ENCODE data around the gene INTS11.

INTS11 gene

DNA sequence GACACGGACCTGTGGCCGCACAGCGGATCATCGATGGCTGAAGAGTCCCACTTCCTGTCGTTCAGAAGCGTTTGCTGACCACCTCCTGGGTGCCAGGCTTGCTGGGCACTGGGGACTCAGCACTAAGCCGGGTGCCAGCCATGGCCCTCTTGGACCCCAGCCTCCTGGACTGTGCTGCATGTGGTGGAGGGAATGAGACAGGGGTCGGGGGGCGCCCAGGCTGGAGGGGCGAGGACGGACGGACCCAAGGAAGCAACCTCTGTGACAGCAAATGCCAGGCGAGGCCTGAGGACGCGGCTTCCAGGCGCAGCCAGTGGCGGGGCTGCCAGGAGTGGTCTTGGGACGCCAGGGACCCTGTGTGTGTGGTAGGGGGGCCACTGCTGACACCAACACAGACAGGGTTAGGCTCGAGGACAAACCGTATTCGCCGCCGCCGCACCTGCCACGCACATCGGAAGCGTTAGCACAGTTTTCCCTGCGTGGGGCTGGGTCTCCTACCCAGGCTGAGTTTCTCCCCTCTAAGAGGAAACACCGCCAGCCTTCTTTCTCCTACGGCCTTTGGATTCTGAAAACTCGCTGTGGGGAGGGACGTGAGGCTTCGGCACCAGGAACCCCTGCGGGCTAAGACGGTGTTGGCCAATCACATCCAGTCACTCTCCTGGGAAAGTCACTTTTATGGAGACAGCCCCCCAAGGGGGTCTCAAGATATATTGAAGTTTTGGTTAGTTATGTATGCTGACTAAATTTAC lies 36.9 kb upstream of the INTS11 start:
- no peak for DNase-seq (ENCODE audit: low spot score in 2 of 2)
- no peaks in the 10 kb centered on the region for H3K27me3 ChIP-seq (ENCODE audit: low read depth)
- in situ Hi-C loops (cut with MboI; ENCODE audit: low sequenced_read_pairs): no loop called here
- H3K4me3 ChIP-seq: no peak overlapping the region
- peaks cover 4% of the 10 kb centered on the region; the same call in 1 of the 2 replicates for H3K9me3 ChIP-seq
- no peaks in the 10 kb centered on the region for H3K36me3 ChIP-seq (replicated peaks)
- H3K4me1 ChIP-seq: no peaks in the 10 kb centered on the region

DNA sequence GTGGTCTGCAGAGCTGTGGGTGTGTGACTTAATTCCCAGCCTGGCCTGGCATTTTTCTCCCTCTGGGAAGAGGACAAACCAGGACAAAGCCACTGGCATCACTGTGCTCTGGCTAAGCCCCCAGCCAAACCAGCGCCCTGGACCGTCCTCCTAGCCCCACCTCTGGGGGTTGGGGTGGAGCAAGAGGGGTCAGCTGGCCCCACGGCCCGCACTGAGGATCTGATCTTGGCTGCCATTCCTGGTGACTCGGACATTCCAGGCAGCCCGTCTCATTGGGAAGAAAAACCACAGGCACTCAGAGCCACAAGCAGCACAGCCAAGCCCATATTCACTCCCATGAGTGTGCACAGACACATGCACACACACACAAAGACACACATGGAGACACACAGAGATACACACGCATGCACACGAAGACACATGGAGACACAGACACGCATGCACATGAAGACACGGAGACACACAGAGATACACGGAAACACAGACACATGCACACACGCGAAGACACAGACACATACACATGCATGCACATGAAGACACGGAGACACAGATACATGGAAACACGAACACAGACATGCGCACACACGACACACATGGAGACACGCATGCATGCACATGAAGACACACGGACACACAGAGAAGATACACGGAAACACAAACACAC lies 36.2 kb upstream of the INTS11 start:
- Histone ChIP-seq H3K36me3 (replicated peaks) (no peaks in the 10 kb centered on the region), H3K4me3 (no peak overlapping the region), H3K4me1 (no peaks in the 10 kb centered on the region), H3K9me3 (no peaks in the 10 kb centered on the region), H3K27me3 (ENCODE audit: low read depth) (no peaks in the 10 kb centered on the region)
- in situ Hi-C loops (cut with MboI; ENCODE audit: low sequenced_read_pairs): no loop called here
- DNase-seq (ENCODE audit: low spot score in 2 of 2): no peak

DNA sequence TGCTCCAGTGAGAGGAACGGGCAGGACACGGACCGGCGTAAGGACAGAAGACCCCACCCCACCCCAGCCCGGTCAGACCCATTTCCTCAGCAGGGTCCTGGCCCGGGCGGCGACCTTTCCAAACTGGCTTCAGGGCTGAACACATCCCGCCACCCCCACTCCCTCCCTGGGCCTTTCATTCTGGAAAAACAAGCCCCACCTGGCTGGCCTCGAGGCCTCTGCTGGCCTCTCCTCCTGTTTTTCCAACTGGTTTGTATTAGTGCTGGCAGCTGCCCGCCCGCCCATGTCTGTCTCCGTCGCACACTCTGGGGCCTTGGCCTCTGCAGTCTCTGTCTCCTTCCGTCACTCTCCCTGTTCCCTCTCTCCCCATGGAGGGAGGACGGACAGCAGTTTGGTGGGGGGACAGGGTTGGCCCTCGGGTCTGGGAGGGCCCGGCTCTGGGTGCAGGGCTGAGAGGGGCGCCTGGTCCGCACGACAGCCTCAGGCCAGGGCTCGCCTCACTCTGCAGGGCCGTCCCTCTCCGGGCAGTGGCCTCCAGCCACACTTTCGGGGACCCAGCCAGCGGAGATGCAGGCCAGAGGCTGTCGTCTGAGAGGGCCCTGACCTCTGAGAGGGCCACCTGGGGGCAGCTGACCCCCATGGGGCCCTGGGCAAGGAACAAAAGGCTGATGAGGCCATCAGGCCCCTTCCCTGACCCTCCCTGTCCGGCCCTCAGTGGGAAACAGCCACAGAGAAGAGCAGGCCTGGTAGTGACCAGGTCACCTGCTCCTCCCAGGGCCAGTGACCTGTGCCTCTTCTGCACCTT lies 35.4 kb upstream of the INTS11 start:
- DNase-seq (ENCODE audit: low spot score in 2 of 2): no peak
- peaks cover under 1% of the 10 kb centered on the region for H3K27me3 ChIP-seq (ENCODE audit: low read depth)
- no peaks in the 10 kb centered on the region for H3K9me3 ChIP-seq
- H3K4me1 ChIP-seq: no peaks in the 10 kb centered on the region; the same call in 1 of the 2 replicates
- in situ Hi-C loops (cut with MboI; ENCODE audit: low sequenced_read_pairs): no loop called here
- H3K4me3 ChIP-seq: no peak overlapping the region
- no peaks in the 10 kb centered on the region for H3K36me3 ChIP-seq (replicated peaks)

DNA sequence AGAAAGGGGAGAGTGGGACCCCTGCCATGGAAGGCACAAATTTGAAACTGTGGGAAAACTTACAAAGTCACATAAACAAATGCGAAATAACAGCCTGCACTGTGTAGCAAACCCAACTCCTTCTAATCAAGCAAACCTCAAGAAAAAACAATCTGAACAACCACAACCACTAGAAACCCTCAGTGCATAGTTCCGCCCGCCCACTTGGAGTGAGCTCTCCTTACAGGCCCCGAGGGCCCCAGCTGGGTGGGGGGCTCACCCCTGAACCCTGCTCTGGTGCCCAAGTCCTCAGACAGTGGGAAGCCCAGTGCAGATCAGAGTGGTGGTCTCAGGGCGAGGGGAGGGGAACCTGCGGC lies 34.8 kb upstream of the INTS11 start:
- in situ Hi-C loops (cut with MboI; ENCODE audit: low sequenced_read_pairs): no loop called here

DNA sequence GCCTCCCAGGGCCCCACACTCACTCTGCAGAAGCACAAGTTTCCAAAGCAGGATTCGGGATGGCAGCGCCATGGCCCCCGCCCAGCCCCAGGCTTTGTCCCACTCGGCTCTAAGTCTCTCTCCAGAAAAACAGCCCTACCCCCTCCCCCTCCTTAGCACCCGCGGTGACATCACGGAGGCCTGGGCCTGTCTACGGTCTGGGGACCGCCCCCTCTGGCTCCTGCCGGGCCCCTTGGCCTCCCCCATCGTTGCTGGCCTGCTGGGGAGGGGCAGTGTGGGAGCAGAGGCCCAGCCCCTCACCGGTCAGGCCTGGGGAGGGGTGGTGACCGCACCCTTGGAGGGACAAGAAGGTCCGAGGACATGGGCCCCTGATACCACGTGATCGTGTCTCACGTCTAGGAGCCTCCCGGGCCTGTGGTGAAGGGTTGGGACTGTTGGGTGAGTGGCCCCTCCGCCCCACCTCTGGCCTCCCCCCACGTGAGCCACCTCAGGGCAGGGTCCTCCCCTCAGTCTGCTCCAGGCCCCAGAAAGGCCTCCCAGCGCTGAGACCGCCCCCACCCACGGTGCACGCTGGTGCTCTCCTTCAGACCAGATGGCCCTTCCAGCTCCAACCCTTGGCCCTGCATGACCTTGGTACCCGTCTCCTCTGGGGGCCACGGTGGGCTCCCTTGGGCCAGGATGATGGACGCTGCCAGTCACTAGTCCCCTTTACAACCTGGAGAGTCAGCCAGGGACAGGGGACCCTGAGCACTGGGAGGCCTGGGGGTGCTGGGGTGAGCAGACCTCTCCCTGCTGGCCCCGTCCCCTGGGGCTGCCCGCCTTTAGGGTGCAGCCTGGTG lies 34.2 kb upstream of the INTS11 start, which contains the start of gene MXRA8:
MXRA8 (minus strand) TSS at position 123 of the 839 bp plus-strand sequence; CDS start at position 72, 51 bp downstream.
- peaks cover 13% of the 10 kb centered on the region for H3K27me3 ChIP-seq (ENCODE audit: low read depth)
- H3K36me3 ChIP-seq (replicated peaks): no peaks in the 10 kb centered on the region
- H3K4me3 ChIP-seq: no peak within 1 kb of the TSS
- H3K4me1 ChIP-seq: peaks cover 6% of the 10 kb centered on the region
- no peaks in the 10 kb centered on the region for H3K9me3 ChIP-seq
- in situ Hi-C loops (cut with MboI; ENCODE audit: low sequenced_read_pairs): no loop called here
- no peak for DNase-seq (ENCODE audit: low spot score in 2 of 2)

More for the DNA sequence above, 34.8 kb upstream of the INTS11 start:
- H3K27me3 ChIP-seq (ENCODE audit: low read depth): peaks cover 6% of the 10 kb centered on the region
- H3K36me3 ChIP-seq (replicated peaks): no peaks in the 10 kb centered on the region
- peaks cover 2% of the 10 kb centered on the region; the same call in 1 of the 2 replicates for H3K4me1 ChIP-seq
- DNase-seq (ENCODE audit: low spot score in 2 of 2): no peak
- H3K9me3 ChIP-seq: no peaks in the 10 kb centered on the region
- H3K4me3 ChIP-seq: no peak overlapping the region

DNA sequence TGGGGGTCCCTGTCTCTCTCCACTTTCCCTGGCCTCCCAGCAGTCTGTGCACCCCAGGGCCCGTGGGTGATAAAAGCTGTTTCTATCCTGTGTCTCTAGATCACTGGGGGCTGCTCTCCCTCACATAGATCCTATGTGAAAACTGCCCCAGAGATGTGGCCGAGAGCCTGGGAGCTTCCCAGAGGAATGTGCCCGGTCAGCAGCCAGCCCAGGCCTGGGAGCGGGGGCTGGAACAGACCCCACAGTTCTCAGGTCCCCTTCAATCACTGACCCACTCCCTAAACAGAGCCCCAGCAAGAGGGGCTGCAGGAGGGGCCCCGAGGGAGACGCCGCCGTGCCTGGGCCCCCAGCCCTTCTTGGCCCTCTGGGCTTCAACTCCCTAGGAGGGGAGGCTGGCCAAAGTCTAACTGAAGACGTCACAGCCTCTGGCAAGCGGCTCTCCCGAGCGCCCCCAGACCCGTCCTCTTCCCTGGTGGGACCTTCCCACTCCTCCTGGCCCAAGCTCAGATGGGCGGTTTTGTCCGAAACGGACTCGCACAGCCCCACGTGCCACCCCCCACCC lies 33.5 kb upstream of the INTS11 start:
- Histone ChIP-seq H3K4me1 (peaks cover 8% of the 10 kb centered on the region), H3K4me3 (no peak overlapping the region), H3K9me3 (no peaks in the 10 kb centered on the region), H3K36me3 (replicated peaks) (no peaks in the 10 kb centered on the region), H3K27me3 (ENCODE audit: low read depth) (peaks cover 17% of the 10 kb centered on the region)
- in situ Hi-C loops (cut with MboI; ENCODE audit: low sequenced_read_pairs): no loop called here
- DNase-seq (ENCODE audit: low spot score in 2 of 2): no peak

DNA sequence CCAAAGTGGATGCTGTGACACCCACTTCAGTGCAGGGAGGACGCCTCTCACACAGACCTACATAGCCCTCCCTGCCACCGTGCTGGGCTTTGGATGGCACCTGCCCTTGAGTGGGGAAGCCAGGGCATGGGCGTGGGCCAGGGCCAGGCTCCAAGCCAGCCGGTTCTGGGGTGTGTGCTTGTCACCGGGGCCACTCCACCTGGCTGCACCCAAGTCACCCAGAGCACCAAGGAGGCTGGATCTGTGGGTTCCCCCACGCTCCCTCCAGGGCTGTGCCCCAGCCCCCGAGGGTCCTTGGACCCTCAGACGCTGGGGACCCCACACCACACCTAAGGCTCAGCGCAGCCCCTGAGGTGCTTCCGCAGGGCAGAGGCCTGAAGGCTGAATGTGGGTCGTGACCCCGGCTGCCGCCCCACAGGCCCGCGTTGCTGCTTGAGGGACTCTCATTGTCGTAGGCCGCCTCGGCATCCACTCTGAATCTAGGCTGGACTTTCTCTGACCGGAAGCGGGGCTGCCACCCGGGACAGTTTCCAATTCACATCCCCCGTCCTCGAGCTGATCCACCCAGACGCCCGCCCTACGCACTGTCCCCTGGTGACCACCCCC lies 32.4 kb upstream of the INTS11 start:
- no peak for DNase-seq (ENCODE audit: low spot score in 2 of 2)
- in situ Hi-C loops (cut with MboI; ENCODE audit: low sequenced_read_pairs): no loop called here
- H3K27me3 ChIP-seq (ENCODE audit: low read depth): peaks cover 17% of the 10 kb centered on the region
- H3K9me3 ChIP-seq: no peaks in the 10 kb centered on the region
- peaks cover 8% of the 10 kb centered on the region for H3K4me1 ChIP-seq
- no peak overlapping the region for H3K4me3 ChIP-seq
- H3K36me3 ChIP-seq (replicated peaks): no peaks in the 10 kb centered on the region

DNA sequence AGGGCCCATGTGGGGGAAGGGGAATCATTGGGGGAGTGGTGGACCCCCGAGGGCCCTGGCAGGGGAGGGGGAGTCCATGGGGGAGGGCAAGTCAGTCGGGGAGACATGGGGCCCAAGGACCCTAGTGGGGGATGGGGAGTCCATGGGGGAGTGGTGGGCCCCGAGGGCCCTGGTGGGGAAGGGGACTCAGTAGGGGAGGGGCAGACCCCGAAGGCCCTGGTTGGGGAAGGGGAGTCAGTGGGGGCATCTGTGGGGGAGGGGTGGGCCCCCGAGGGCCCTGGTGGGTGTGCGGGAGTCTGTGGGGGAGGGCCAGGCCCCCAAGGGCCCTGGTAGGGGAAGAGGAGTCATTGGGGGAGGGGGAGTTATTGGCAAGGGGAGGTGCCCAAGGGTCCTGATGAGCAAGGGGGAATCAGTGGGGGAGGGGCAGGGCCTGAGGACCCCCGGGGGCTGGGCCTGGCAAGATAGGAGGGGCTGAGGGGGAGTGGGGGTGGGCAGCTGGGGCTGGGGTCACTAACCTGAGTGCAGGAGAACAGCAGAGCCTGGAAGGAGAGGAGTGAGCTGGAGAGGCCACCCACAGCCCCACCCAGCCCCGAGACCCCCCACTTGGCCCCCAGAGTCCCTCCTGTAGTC lies 31.8 kb upstream of the INTS11 start:
- no peaks in the 10 kb centered on the region for H3K36me3 ChIP-seq (replicated peaks)
- in situ Hi-C loops (cut with MboI; ENCODE audit: low sequenced_read_pairs): no loop called here
- H3K4me1 ChIP-seq: peaks cover 8% of the 10 kb centered on the region
- H3K9me3 ChIP-seq: no peaks in the 10 kb centered on the region
- H3K27me3 ChIP-seq (ENCODE audit: low read depth): peaks cover 17% of the 10 kb centered on the region
- no peak overlapping the region for H3K4me3 ChIP-seq
- no peak for DNase-seq (ENCODE audit: low spot score in 2 of 2)

DNA sequence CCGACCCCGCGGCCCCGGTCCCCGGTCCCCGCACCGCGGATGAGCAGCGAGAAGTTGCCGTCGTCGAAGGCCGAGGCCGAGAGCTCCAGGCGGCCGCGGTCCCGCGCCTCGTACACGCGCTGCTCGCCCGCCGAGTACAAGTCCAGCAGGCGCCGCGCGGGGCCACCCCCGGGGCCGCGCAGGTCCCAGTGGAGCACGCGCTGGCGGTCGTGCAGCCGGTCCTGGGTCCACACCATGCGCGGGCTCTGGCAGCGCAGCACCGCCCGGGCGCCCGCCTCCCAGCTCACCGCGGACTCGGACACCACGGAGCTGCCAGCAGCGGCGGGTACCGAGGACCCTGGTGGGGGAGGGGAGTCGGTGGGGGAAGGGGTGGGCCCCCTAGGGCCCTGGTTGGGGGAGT lies 31.0 kb upstream of the INTS11 start:
- Histone ChIP-seq H3K9me3 (no peaks in the 10 kb centered on the region), H3K36me3 (replicated peaks) (no peaks in the 10 kb centered on the region), H3K4me1 (peaks cover 8% of the 10 kb centered on the region), H3K27me3 (ENCODE audit: low read depth) (peaks cover 17% of the 10 kb centered on the region), H3K4me3 (peak overlapping the region; percentile 8; the same call in 1 of the 2 replicates)
- peak in 1 of 2 experiments; percentile 68 for DNase-seq (ENCODE audit: low spot score in 2 of 2)
- in situ Hi-C loops (cut with MboI; ENCODE audit: low sequenced_read_pairs): no loop called here

DNA sequence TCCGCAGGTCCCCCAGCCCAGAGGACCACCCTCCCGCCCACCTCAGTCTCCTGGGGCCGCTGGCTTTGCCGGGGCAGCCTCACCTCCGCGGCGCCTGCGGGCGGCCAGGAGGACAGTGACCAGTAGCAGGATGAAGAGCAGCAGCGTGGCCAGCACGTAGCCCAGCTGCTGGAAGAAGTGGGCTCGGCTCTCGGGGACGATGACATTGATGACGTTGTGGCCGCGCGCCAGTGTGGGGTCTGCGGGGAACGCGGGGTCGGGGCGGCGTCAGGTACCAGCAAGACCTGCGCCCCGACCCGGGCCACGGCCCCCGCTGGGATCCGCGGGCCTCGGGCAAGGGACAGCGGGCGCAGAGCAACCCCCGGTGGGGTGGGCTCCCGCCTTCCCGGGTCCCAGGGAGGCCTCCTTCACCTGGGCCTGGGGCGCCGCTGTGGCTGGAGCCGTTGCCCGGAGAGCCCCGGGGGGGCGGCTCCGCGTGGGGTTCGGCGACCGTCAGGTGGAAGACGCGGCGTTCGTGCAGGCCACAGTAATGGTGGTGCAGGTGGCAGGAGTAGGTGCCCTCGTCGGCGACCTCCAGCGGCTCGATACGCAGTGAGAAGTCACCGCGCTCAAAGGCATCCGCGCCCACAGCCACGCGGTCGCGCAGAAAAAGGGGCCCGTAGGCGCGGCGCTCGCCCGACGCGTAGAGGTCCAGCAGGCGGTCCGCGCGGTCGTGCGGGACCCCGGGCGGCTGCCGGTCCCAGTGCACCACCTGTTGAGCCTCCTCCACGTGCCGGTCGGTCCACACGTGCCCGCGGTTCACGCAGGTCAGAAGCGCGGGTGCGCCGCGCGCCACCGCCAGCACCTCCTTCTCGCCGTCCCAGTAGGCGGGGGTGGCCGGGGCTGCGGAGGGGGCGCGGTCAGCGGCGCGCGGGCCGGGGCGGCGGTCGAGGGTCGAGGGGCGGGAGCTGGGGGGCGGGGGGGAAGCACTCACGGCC lies 30.1 kb upstream of the INTS11 start:
- H3K4me3 ChIP-seq: peak overlapping the region; percentile 18
- peaks cover 8% of the 10 kb centered on the region for H3K4me1 ChIP-seq
- in situ Hi-C loops (cut with MboI; ENCODE audit: low sequenced_read_pairs): no loop called here
- H3K36me3 ChIP-seq (replicated peaks): no peaks in the 10 kb centered on the region
- no peaks in the 10 kb centered on the region for H3K9me3 ChIP-seq
- H3K27me3 ChIP-seq (ENCODE audit: low read depth): peaks cover 17% of the 10 kb centered on the region
- no peak for DNase-seq (ENCODE audit: low spot score in 2 of 2)

DNA sequence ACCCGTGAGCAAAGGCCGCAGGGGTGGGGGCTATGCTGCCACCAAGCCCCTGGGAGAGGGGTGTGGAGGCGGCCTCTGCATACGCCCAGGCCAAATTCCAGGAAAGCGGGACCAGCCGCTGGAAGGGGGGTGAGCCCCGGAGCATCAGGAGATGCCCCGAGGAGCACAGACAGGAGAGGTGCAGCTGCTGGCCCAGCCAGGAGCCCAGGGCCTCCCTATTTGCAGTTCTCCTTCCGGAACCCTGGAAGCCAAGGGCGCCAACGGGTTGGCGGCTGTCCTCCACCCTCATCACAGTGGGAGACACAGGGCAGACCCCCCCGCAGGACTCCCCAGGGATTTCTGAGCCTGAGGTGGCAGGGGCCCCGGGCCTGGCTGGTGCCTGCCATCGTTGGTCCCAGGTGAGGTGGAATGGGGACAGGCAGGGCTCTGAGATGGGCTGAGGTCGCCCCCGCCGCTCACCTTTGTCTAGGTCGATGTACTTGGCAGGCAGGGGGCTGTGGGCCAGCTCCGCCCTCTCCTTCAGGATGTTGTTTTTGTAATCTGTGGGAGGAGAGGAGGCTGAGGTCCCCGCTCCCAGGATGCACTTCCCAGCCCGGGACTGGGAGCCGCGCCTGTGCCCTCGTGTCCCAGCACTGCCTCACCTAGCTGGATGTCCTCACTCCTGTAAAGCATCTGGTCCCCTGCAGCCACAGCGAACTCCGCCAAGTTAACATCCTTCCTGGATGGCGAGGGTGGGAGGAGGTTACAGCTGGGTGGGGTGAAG lies 29.1 kb upstream of the INTS11 start:
- Histone ChIP-seq H3K4me3 (peak overlapping the region; percentile 18), H3K4me1 (peaks cover 8% of the 10 kb centered on the region), H3K27me3 (ENCODE audit: low read depth) (peaks cover 17% of the 10 kb centered on the region), H3K36me3 (replicated peaks) (no peaks in the 10 kb centered on the region), H3K9me3 (no peaks in the 10 kb centered on the region)
- in situ Hi-C loops (cut with MboI; ENCODE audit: low sequenced_read_pairs): no loop called here
- DNase-seq (ENCODE audit: low spot score in 2 of 2): peak; percentile 28 to 70

All from HAP-1 (cell line).